K562 (cell line): ENCODE results near the gene DHRS7C. TPM values are rescaled to one million over a fixed set of nuclear protein-coding genes. Genes with fewer than 3 reads are reported as not detected.

Experiments used
- ATAC-seq: fragments of 200-7000 bp; cut with Tn5 transposase; 3 replicates; pipeline ENCODE4 v1.9.1; 2020; ENCODE audit warnings: moderate library complexity
- BruUV-seq: library from RNA; stranded (reverse); fragments of 400-500 nt; replicated peaks from 2 replicates; lab custom pipeline; 2021; lab: Mats Ljungman, UMichigan
- CTCF ChIA-PET: fragments of 300-600 bp; formaldehyde crosslinking; extraction: SDS; loops from one replicate; lab custom pipeline; 2021; ENCODE audit warnings: low intra/inter-chr PET ratio; lab: Yijun Ruan, JAX
- POLR2A ChIA-PET: fragments of 300-600, 350-650 bp; sonication (Branson Sonifier 250); formaldehyde crosslinking; extraction: SDS; loops from one replicate; lab custom pipeline; 2021; ENCODE audit warnings: antibody characterized with exemption, inconsistent platforms; lab: Yijun Ruan, JAX
- DNase-seq, 4 experiments: peaks; one replicate each; pipeline versions ENCODE4 v3.0.0 to v3.0.0-alpha.2; 2011 to 2018; ENCODE audit warnings: low spot score in 3 of 4, mixed read lengths in 3 of 4; ENCODE audit errors: extremely low read depth in 1 of 4
- FAIRE-seq: peaks from 2 replicates; lab custom pipeline; 2011; peaks lifted over from hg19 to GRCh38; lab: Jason Lieb, UNC
- H2AFZ ChIP-seq: 2 replicates; pipeline ENCODE4 v1.6.0; 2011; ENCODE audit warnings: low read depth, low read length, control low read depth, inconsistent platforms
- H3K27ac ChIP-seq: fragments of 200-600 bp; 3 replicates; pipeline ENCODE4 v1.8.0; 2011; ENCODE audit warnings: low read depth, mild to moderate bottlenecking, control low read depth, inconsistent platforms, low read length, moderate library complexity, mixed read lengths; ENCODE audit errors: extremely low read depth
- H3K27me3 ChIP-seq, 2 experiments: fragments of 300-600 bp in 1 of 2; 2 replicates in 1 of 2; 3 replicates in 1 of 2; pipeline versions ENCODE4 v1.6.0 to v1.8.0; 2011; ENCODE audit warnings: inconsistent platforms in 2 of 2, low read length in 2 of 2, mild to moderate bottlenecking in 1 of 2, mixed read lengths in 1 of 2, moderate library complexity in 1 of 2; ENCODE audit not compliant: control insufficient read depth in 2 of 2, insufficient read depth in 2 of 2
- H3K36me3 ChIP-seq: fragments of 300-600 bp; 3 replicates; pipeline ENCODE4 v1.8.0; 2011; ENCODE audit warnings: mild to moderate bottlenecking, low read length, inconsistent platforms; ENCODE audit not compliant: control insufficient read depth, insufficient read depth
- H3K4me1 ChIP-seq, 2 experiments: fragments of 200-600 bp in 1 of 2; replicated peaks in 1 of 2; 2 replicates in 1 of 2; 3 replicates in 1 of 2; pipeline versions ENCODE4 v1.5.1 to v1.8.0; 2011; ENCODE audit warnings: inconsistent platforms in 2 of 2, low read length in 2 of 2, mild to moderate bottlenecking in 1 of 2, mixed read lengths in 1 of 2, moderate library complexity in 1 of 2; ENCODE audit not compliant: control insufficient read depth in 2 of 2, insufficient read depth in 2 of 2
- H3K4me2 ChIP-seq: 2 replicates; pipeline ENCODE4 v1.6.1; 2011; ENCODE audit warnings: low read length, control low read depth, inconsistent platforms, mixed read lengths; ENCODE audit not compliant: insufficient read depth
- H3K4me3 ChIP-seq: fragments of 200-600 bp; sonication (generic), shearing (Covaris generic); 2 replicates; pipeline ENCODE4 v1.5.1; 2016; ENCODE audit warnings: control low read depth, inconsistent platforms
- H3K79me2 ChIP-seq: fragments of 200-600 bp; 3 replicates; pipeline ENCODE4 v1.8.0; 2011; ENCODE audit warnings: low read length, inconsistent platforms; ENCODE audit not compliant: control insufficient read depth, insufficient read depth
- H3K9ac ChIP-seq, 2 experiments: 2 replicates each; pipeline versions ENCODE4 v1.6.0 to v1.6.1; 2011; ENCODE audit warnings: low read depth in 2 of 2, low read length in 2 of 2, control low read depth in 1 of 2, inconsistent platforms in 1 of 2, mild to moderate bottlenecking in 1 of 2, mixed read lengths in 1 of 2; ENCODE audit not compliant: insufficient read depth in 1 of 2
- H3K9me1 ChIP-seq: one replicate; pipeline ENCODE4 v1.6.0; 2011; ENCODE audit warnings: inconsistent platforms, mild to moderate bottlenecking, low read length, moderate library complexity; ENCODE audit not compliant: control insufficient read depth, insufficient read depth
- H3K9me3 ChIP-seq: replicated peaks from 2 replicates; pipeline ENCODE4 v1.5.1; 2011; ENCODE audit warnings: low read depth, low read length, inconsistent platforms; ENCODE audit not compliant: control insufficient read depth, insufficient read depth
- H4K20me1 ChIP-seq: replicated peaks from 2 replicates; pipeline ENCODE4 v1.6.1; 2011; ENCODE audit warnings: low read length, inconsistent platforms, mixed read lengths; ENCODE audit not compliant: control insufficient read depth, insufficient read depth
- BDP1 ChIP-seq: IDR thresholded peaks from 3 replicates; pipeline ENCODE4 v1.6.1; 2011; ENCODE audit not compliant: insufficient read length, insufficient read depth
- FOXP1 ChIP-seq: sonication (generic); formaldehyde crosslinking; IDR thresholded peaks from 2 replicates; pipeline ENCODE4 v1.8.0; 2022; ENCODE audit warnings: mild to moderate bottlenecking, missing genetic modification reagents
- HDAC2 ChIP-seq: fragments of 450-650 bp; IDR thresholded peaks from 2 replicates; pipeline ENCODE4 v1.6.1; 2016; ENCODE audit warnings: mild to moderate bottlenecking
- KLF13 ChIP-seq: fragments of 450-650 bp; IDR thresholded peaks from 2 replicates; pipeline ENCODE4 v1.6.1; 2016; ENCODE audit warnings: missing genetic modification characterization, low read depth, mild to moderate bottlenecking, missing compliant biosample characterization, moderate library complexity, borderline replicate concordance
- LCOR ChIP-seq: sonication (generic); formaldehyde crosslinking; IDR thresholded peaks from 2 replicates; pipeline ENCODE4 v1.8.0; 2022; ENCODE audit warnings: mild to moderate bottlenecking, missing genetic modification reagents
- PHF8 ChIP-seq: fragments of 200-600 bp; sonication (generic); IDR thresholded peaks from 2 replicates; pipeline ENCODE4 v1.6.1; 2012; ENCODE audit warnings: mixed run types, mild to moderate bottlenecking, inconsistent platforms, low read length, moderate library complexity, borderline replicate concordance
- PRMT5 ChIP-seq: sonication (generic); formaldehyde crosslinking; IDR thresholded peaks from 2 replicates; pipeline ENCODE4 v1.5.0; 2020; ENCODE audit warnings: missing genetic modification reagents
- RBM22 ChIP-seq: fragments of 200-400 bp; formaldehyde crosslinking; IDR thresholded peaks from 2 replicates; pipeline ENCODE4 v1.6.1; 2018; ENCODE audit warnings: low read length, low read depth; ENCODE audit not compliant: poor library complexity, severe bottlenecking
- RFX1 ChIP-seq: fragments of 450-650 bp; IDR thresholded peaks from 2 replicates; pipeline ENCODE4 v1.6.1; 2016; ENCODE audit warnings: mild to moderate bottlenecking, moderate library complexity
- ZBTB26 ChIP-seq: fragments of 450-650 bp; formaldehyde crosslinking; IDR thresholded peaks from 2 replicates; pipeline ENCODE4 v1.4.0; 2022; ENCODE audit warnings: missing genetic modification characterization
- ZFP91 ChIP-seq: sonication (generic); formaldehyde crosslinking; IDR thresholded peaks from 2 replicates; pipeline ENCODE4 v1.8.0; 2022; ENCODE audit warnings: mild to moderate bottlenecking, missing genetic modification reagents
- ZNF184 ChIP-seq: sonication (generic); formaldehyde crosslinking; IDR thresholded peaks from 2 replicates; pipeline ENCODE4 v1.5.0; 2020; ENCODE audit warnings: missing genetic modification reagents
- WGBS: fragments of 100-300 bp; shearing (Covaris generic); methylation state at CpG from one replicate; pipeline ENCODE4 v1.1.6; 2016; ENCODE audit warnings: low coverage, mixed read lengths; ENCODE audit not compliant: insufficient coverage; ENCODE audit errors: missing lambda C conversion rate; 5-methylcytosine and 5-hydroxymethylcytosine counted together
- in situ Hi-C: fragments of 300-500 bp; cut with MboI; formaldehyde crosslinking; loops from 4 replicates; pipeline ENCODE4 v1.15.0; 2018; ENCODE audit warnings: inconsistent platforms, mixed read lengths
- intact Hi-C: fragments of 100-400 bp; cut with micrococcal nuclease; formaldehyde crosslinking; loops from 2 replicates; pipeline ENCODE4 v1.14.2; 2022
- polyA plus RNA-seq, 8 experiments: library from polyadenylated mRNA; depleted of rRNA in 4 of 8; stranded (reverse) in 5 of 8; unstranded in 3 of 8; fragments of >200 nt; fragmentation: Nextera tagmentation in 2 of 8; fragmentation: Illumina TruSeq in 1 of 8; extraction: Ambion mirVana in 2 of 8; extraction: Trizol in 1 of 8; gene quantifications; 2 replicates each; pipeline versions ENCODE4 v1.2.1 to v1.2.3, GENCODE V29; 2011 to 2014; ENCODE audit warnings: inconsistent platforms in 1 of 8, missing spikeins in 1 of 8
- total RNA-seq, 7 experiments: library from RNA; depleted of rRNA in 6 of 7; stranded (reverse); fragments of >200 nt in 6 of 7; fragmentation: Illumina TruSeq in 2 of 7; extraction: Trizol in 2 of 7; gene quantifications; 2 replicates each; pipeline versions ENCODE4 v1.2.1 to v1.2.3, GENCODE V29; 2011 to 2021; ENCODE audit warnings: low replicate concordance in 1 of 7

Gene DHRS7C
- total and polyA plus RNA-seq, 9 of the 15 experiments (the other 6 are each of a cell fraction or from before 2014, with no cell fraction given): not detected

GRCh38 chr17:9813166-9813565 is 21.8 kb upstream of the DHRS7C start:
- ATAC-seq: no peak
- Histone ChIP-seq H3K9me1 (no peaks in the 10 kb centered on the region), H3K9me3 (no peaks in the 10 kb centered on the region), H3K36me3 (no peaks in the 10 kb centered on the region), H3K27ac (no peak overlapping the region), H3K4me1 (no peaks in the 10 kb centered on the region), H3K9ac (no peak overlapping the region), H3K4me2 (no peak overlapping the region), H3K4me3 (no peak overlapping the region), H2AFZ (no peak overlapping the region), H3K79me2 (no peaks in the 10 kb centered on the region), H4K20me1 (no peaks in the 10 kb centered on the region), H3K27me3 (peaks cover 0 to 4% of the 10 kb centered on the region in 2 experiments; a peak in 1 of 5 replicates)
- ChIA-PET CTCF (no interaction called here), POLR2A (no interaction called here)
- 0% methylated on average over 9 of the region's 9 CpGs for WGBS
- intact Hi-C loops (no loop called here), in situ Hi-C loops (no loop called here)
- no peak for FAIRE-seq
- no peak for DNase-seq
- BruUV-seq: no TSS peak
- no peak for TF ChIP-seq ZNF184
- no peak for TF ChIP-seq LCOR (CRISPR knock-in tag)
- TF ChIP-seq ZBTB26 (CRISPR knock-in tag): no peak
- TF ChIP-seq FOXP1: no peak
- no peak for TF ChIP-seq PHF8
- no peak for TF ChIP-seq BDP1
- TF ChIP-seq HDAC2: no peak
- TF ChIP-seq PRMT5 (CRISPR knock-in tag): no peak
- no peak for TF ChIP-seq RFX1
- TF ChIP-seq ZFP91 (CRISPR knock-in tag): no peak
- no peak for TF ChIP-seq KLF13 (tag)
- no peak for TF ChIP-seq RBM22
